SK-N-SH (cell line): ENCODE data around the gene CNPY4. TPM values are rescaled to one million over a fixed set of nuclear protein-coding genes. Genes with fewer than 3 reads are reported as not detected.

Experiments
- CTCF ChIA-PET: fragments of 300-600, 350-600 bp; formaldehyde crosslinking; extraction: SDS; loops from one replicate; lab custom pipeline; 2021; lab: Yijun Ruan, JAX
- POLR2A ChIA-PET: fragments of 350-600 bp; sonication (Branson Sonifier 250); formaldehyde crosslinking; extraction: SDS; loops from one replicate; lab custom pipeline; 2020; ENCODE audit warnings: antibody characterized with exemption, inconsistent platforms; lab: Yijun Ruan, JAX
- DNase-seq: peaks from one replicate; pipeline ENCODE4 v3.0.0; 2012
- H2AFZ ChIP-seq: fragments of 200-600 bp; sonication (generic); 2 replicates; pipeline ENCODE4 v1.8.1; 2016; ENCODE audit warnings: antibody characterized with exemption, mild to moderate bottlenecking, low read depth
- H3F3A ChIP-seq: fragments of 200-600 bp; sonication (generic); replicated peaks from 2 replicates; pipeline ENCODE3; 2016; ENCODE audit warnings: antibody characterized with exemption, mild to moderate bottlenecking; ENCODE audit not compliant: insufficient read depth
- H3K27ac ChIP-seq, 2 experiments: fragments of 200-500 bp in 1 of 2; fragments of 200-600 bp in 1 of 2; sonication (Bioruptor generic) in 1 of 2; sonication (generic), shearing (Covaris generic) in 1 of 2; 2 replicates each; pipeline versions ENCODE4 v1.5.1 to v1.6.1; 2014 to 2016; ENCODE audit warnings: low read depth in 2 of 2, inconsistent platforms in 1 of 2, low read length in 1 of 2, mild to moderate bottlenecking in 1 of 2, mixed read lengths in 1 of 2
- H3K27me3 ChIP-seq: fragments of 200-600 bp; sonication (generic), shearing (Covaris generic); 2 replicates; pipeline ENCODE4 v1.6.1; 2016; ENCODE audit warnings: mixed run types; ENCODE audit not compliant: insufficient read depth
- H3K36me3 ChIP-seq, 2 experiments: fragments of 200-500 bp in 1 of 2; fragments of 200-600 bp in 1 of 2; sonication (Bioruptor generic) in 1 of 2; sonication (generic) in 1 of 2; replicated peaks in 1 of 2; 2 replicates each; pipeline versions ENCODE3 to v1.5.1; 2014 to 2016; ENCODE audit warnings: low read length in 1 of 2, mild to moderate bottlenecking in 1 of 2; ENCODE audit not compliant: insufficient read depth in 2 of 2, control insufficient read depth in 1 of 2
- H3K4me1 ChIP-seq, 2 experiments: fragments of 200-500 bp in 1 of 2; fragments of 200-600 bp in 1 of 2; sonication (Bioruptor generic) in 1 of 2; sonication (generic), shearing (Covaris generic) in 1 of 2; 2 replicates each; pipeline versions ENCODE4 v1.5.1 to v1.6.1; 2014 to 2016; ENCODE audit warnings: low read depth in 1 of 2, low read length in 1 of 2, mixed run types in 1 of 2; ENCODE audit not compliant: insufficient read depth in 2 of 2, control insufficient read depth in 1 of 2
- H3K4me2 ChIP-seq: fragments of 200-600 bp; sonication (generic), shearing (Covaris generic); 2 replicates; pipeline ENCODE4 v1.6.1; 2017; ENCODE audit warnings: mixed run types
- H3K4me3 ChIP-seq, 2 experiments: fragments of 200-500 bp in 1 of 2; fragments of 200-600 bp in 1 of 2; sonication (Bioruptor generic) in 1 of 2; sonication (generic), shearing (Covaris generic) in 1 of 2; 2 replicates each; pipeline versions ENCODE4 v1.5.1 to v1.8.1; 2014 to 2016; ENCODE audit warnings: low read depth in 2 of 2, inconsistent platforms in 1 of 2, low read length in 1 of 2, mild to moderate bottlenecking in 1 of 2, mixed read lengths in 1 of 2, moderate library complexity in 1 of 2
- H3K79me2 ChIP-seq: fragments of 200-600 bp; sonication (generic); 2 replicates; pipeline ENCODE4 v1.8.1; 2017; ENCODE audit warnings: mild to moderate bottlenecking; ENCODE audit not compliant: insufficient read depth
- H3K9ac ChIP-seq: fragments of 200-600 bp; sonication (generic); 2 replicates; pipeline ENCODE4 v1.6.1; 2017; ENCODE audit warnings: mixed run types
- H3K9me2 ChIP-seq: fragments of 200-600 bp; sonication (generic); 2 replicates; pipeline ENCODE4 v1.6.1; 2017; ENCODE audit warnings: mixed run types
- H3K9me3 ChIP-seq: fragments of 200-600 bp; sonication (generic); 2 replicates; pipeline ENCODE4 v1.6.1; 2017; ENCODE audit warnings: mixed run types, mild to moderate bottlenecking, moderate library complexity
- H4K20me1 ChIP-seq: fragments of 200-600 bp; sonication (generic); 2 replicates; pipeline ENCODE4 v1.6.1; 2017; ENCODE audit warnings: mild to moderate bottlenecking, mixed run types; ENCODE audit not compliant: insufficient read depth
- CTCF ChIP-seq: fragments of 200-600 bp; sonication (generic); IDR thresholded peaks from 2 replicates; pipeline ENCODE4 v1.6.1; 2017; ENCODE audit warnings: antibody characterized with exemption, mild to moderate bottlenecking, moderate library complexity
- ELF1 ChIP-seq: IDR thresholded peaks from 2 replicates; pipeline ENCODE4 v1.4.0; 2012
- FOXM1 ChIP-seq: IDR thresholded peaks from 2 replicates; pipeline ENCODE4 v1.4.0; 2012; ENCODE audit warnings: low read depth, mild to moderate bottlenecking
- GABPA ChIP-seq: IDR thresholded peaks from 2 replicates; pipeline ENCODE4 v1.4.0; 2012; ENCODE audit warnings: low read depth, mild to moderate bottlenecking
- MAX ChIP-seq: IDR thresholded peaks from 2 replicates; pipeline ENCODE4 v1.4.0; 2012; ENCODE audit warnings: low read depth
- NFIC ChIP-seq: IDR thresholded peaks from 2 replicates; pipeline ENCODE4 v1.4.0; 2012; ENCODE audit warnings: borderline replicate concordance
- NRF1 ChIP-seq: IDR thresholded peaks from 2 replicates; pipeline ENCODE4 v1.6.1; 2012; ENCODE audit warnings: low read depth, mild to moderate bottlenecking, low read length
- POLR2AphosphoS5 ChIP-seq: IDR thresholded peaks from 2 replicates; pipeline ENCODE4 v1.6.1; 2012; ENCODE audit warnings: low read depth, low read length
- RAD21 ChIP-seq: IDR thresholded peaks from 2 replicates; pipeline ENCODE4 v1.6.1; 2012; ENCODE audit warnings: mild to moderate bottlenecking, low read length
- RFX5 ChIP-seq: IDR thresholded peaks from 2 replicates; pipeline ENCODE4 v1.6.1; 2012; ENCODE audit warnings: mild to moderate bottlenecking, improper control_type of control experiment, low read length
- SIN3A ChIP-seq: IDR thresholded peaks from 2 replicates; pipeline ENCODE4 v1.6.1; 2012; ENCODE audit warnings: low read depth, mild to moderate bottlenecking, low read length, moderate library complexity, borderline replicate concordance
- TCF12 ChIP-seq: IDR thresholded peaks from 2 replicates; pipeline ENCODE4 v1.4.0; 2012
- USF2 ChIP-seq: fragments of 150-350 bp; IDR thresholded peaks from 2 replicates; pipeline ENCODE4 v1.6.1; 2017; ENCODE audit warnings: antibody characterized with exemption, low read length, low read depth, borderline replicate concordance
- ZBTB33 ChIP-seq: IDR thresholded peaks from 2 replicates; pipeline ENCODE4 v1.4.0; 2012; ENCODE audit warnings: low read depth, borderline replicate concordance
- WGBS: methylation state at CpG from one replicate; pipeline ENCODE4 v1.1.6; 2017; ENCODE audit warnings: low lambda C conversion rate; 5-methylcytosine and 5-hydroxymethylcytosine counted together
- polyA plus RNA-seq, 3 experiments: library from polyadenylated mRNA; depleted of rRNA; stranded (reverse); fragments of >200 nt; gene quantifications; 2 replicates each; pipeline ENCODE4 v1.2.3, GENCODE V29; 2012
- TF ChIP-seq, protein P1 (sequence below): fragments of 150-350 bp; IDR thresholded peaks from 2 replicates; pipeline ENCODE4 v1.6.1; 2016; ENCODE audit warnings: mild to moderate bottlenecking, low read depth, low read length
- TF ChIP-seq, protein P2 (sequence below): IDR thresholded peaks from 2 replicates; pipeline ENCODE4 v1.4.0; 2012; ENCODE audit warnings: low read depth, borderline replicate concordance
- TF ChIP-seq, protein P3 (sequence below): IDR thresholded peaks from 2 replicates; pipeline ENCODE4 v1.6.1; 2012; ENCODE audit warnings: mild to moderate bottlenecking, low read depth, low read length, moderate library complexity
- TF ChIP-seq, protein P4 (sequence below): IDR thresholded peaks from 2 replicates; pipeline ENCODE4; 2012

CNPY4 gene
- polyA plus RNA-seq, 1 of the 3 experiments (the other 2 are of a cell fraction): 52.0 TPM

DNA sequence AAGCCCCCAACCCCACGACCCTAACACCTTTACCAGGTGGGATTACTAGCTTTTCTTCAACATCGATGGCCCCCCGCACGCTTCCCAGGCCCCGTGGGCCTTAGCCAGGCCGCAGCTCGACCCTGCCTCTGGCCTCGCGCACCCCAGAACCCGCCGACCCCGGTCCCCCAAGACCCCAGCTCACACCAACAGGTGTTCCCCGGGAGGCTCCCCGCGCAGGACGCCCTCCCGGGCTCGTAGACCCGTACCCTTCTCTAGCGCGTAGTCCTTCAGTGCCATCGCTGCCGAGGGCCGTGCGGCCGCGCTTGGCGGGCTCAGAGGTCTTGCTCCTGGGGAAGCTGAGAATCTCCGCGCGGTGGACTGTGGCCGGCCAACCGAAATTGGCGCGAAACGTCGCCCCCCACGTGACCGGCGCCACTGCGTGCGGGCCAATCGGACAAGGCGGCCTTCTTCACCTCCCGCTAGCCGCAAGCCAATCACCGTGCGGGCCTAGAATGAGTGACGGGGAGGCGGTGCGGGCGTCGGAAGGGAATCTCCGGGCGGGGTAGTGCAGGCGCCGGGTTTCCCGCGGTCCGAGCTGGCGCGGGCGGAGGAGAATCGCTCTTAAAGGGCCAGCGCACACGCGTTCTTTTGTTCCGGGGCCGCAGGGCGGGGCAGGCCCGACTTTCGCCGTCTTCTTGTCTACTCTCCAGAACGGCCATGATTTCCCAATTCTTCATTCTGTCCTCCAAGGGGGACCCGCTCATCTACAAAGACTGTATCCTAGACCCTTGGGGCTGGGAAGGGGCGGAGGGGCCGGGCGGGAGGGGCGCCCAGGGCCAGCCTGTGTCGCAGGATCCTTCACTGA lies 18.2 kb upstream of the CNPY4 start, which contains the start of the genes AP4M1 and MCM7:
AP4M1 (plus strand) TSS at position 628 of the 847 bp plus-strand sequence; CDS start at position 700, 72 bp downstream.
MCM7 (minus strand) TSS at position 382 of the 847 bp plus-strand sequence; CDS start at position 279, 103 bp downstream.
- peaks cover 43 to 44% of the 10 kb centered on the region in 2 experiments for H3K36me3 ChIP-seq
- H3F3A ChIP-seq: peaks cover 33% of the 10 kb centered on the region
- no peaks in the 10 kb centered on the region for H3K9me2 ChIP-seq
- H3K4me3 ChIP-seq: peak within 1 kb of the TSS; percentile 70 to 99
- no peaks in the 10 kb centered on the region for H3K9me3 ChIP-seq
- H3K27ac ChIP-seq: peak within 1 kb of the TSS; percentile 94 to 95
- H3K79me2 ChIP-seq: peaks cover 63% of the 10 kb centered on the region
- peaks cover 24 to 33% of the 10 kb centered on the region in 2 experiments for H3K4me1 ChIP-seq
- H2AFZ ChIP-seq: peak within 1 kb of the TSS; percentile 73
- WGBS: 0% methylated on average over 53 of the region's 80 CpGs
- peak; percentile 97 for DNase-seq
- ChIA-PET CTCF (interaction anchor here (0.6 to 5.4 kb wide), 11 partner anchors 10 to 172 kb away, joined by 3 to 74 read pairs (median 4); partner anchors contain the start of genes GJC3, MBLAC1 and ZNF3), POLR2A (interaction anchor here (0.6 to 4.2 kb wide), 29 partner anchors 9 to 1116 kb away, joined by 3 to 98 read pairs (median 4); partner anchors contain the start of genes ATP5MF, CNPY4, COPS6 and GPC2)
- H3K4me2 ChIP-seq: peak within 1 kb of the TSS; percentile 100
- peak within 1 kb of the TSS; percentile 98 for H3K9ac ChIP-seq
- H3K27me3 ChIP-seq: no peaks in the 10 kb centered on the region
- H4K20me1 ChIP-seq: peaks cover 7% of the 10 kb centered on the region
- TF ChIP-seq ELF1 (peak; percentile 62; the same call in 1 of the 2 replicates), RAD21 (no peak), POLR2AphosphoS5 (peak; percentile 88), USF2 (peak; percentile 95), TCF12 (no peak), CTCF (no peak), NFIC (peak; percentile 35; the same call in 1 of the 2 replicates), RFX5 (peak; percentile 54; the same call in 1 of the 2 replicates), GABPA (peak; percentile 65), FOXM1 (no peak; the same call in 1 of the 2 replicates), SIN3A (peak; percentile 98), ZBTB33 (no peak), NRF1 (peak; percentile 43; the same call in 1 of the 2 replicates), MAX (peak; percentile 96)
- TF ChIP-seq, protein P1, sequence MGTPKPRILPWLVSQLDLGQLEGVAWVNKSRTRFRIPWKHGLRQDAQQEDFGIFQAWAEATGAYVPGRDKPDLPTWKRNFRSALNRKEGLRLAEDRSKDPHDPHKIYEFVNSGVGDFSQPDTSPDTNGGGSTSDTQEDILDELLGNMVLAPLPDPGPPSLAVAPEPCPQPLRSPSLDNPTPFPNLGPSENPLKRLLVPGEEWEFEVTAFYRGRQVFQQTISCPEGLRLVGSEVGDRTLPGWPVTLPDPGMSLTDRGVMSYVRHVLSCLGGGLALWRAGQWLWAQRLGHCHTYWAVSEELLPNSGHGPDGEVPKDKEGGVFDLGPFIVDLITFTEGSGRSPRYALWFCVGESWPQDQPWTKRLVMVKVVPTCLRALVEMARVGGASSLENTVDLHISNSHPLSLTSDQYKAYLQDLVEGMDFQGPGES: no peak; the same call in 1 of the 2 replicates
- TF ChIP-seq, protein P2, sequence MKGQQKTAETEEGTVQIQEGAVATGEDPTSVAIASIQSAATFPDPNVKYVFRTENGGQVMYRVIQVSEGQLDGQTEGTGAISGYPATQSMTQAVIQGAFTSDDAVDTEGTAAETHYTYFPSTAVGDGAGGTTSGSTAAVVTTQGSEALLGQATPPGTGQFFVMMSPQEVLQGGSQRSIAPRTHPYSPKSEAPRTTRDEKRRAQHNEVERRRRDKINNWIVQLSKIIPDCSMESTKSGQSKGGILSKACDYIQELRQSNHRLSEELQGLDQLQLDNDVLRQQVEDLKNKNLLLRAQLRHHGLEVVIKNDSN: peak; percentile 100
- TF ChIP-seq, protein P3, sequence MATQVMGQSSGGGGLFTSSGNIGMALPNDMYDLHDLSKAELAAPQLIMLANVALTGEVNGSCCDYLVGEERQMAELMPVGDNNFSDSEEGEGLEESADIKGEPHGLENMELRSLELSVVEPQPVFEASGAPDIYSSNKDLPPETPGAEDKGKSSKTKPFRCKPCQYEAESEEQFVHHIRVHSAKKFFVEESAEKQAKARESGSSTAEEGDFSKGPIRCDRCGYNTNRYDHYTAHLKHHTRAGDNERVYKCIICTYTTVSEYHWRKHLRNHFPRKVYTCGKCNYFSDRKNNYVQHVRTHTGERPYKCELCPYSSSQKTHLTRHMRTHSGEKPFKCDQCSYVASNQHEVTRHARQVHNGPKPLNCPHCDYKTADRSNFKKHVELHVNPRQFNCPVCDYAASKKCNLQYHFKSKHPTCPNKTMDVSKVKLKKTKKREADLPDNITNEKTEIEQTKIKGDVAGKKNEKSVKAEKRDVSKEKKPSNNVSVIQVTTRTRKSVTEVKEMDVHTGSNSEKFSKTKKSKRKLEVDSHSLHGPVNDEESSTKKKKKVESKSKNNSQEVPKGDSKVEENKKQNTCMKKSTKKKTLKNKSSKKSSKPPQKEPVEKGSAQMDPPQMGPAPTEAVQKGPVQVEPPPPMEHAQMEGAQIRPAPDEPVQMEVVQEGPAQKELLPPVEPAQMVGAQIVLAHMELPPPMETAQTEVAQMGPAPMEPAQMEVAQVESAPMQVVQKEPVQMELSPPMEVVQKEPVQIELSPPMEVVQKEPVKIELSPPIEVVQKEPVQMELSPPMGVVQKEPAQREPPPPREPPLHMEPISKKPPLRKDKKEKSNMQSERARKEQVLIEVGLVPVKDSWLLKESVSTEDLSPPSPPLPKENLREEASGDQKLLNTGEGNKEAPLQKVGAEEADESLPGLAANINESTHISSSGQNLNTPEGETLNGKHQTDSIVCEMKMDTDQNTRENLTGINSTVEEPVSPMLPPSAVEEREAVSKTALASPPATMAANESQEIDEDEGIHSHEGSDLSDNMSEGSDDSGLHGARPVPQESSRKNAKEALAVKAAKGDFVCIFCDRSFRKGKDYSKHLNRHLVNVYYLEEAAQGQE: no peak
- TF ChIP-seq, protein P4, sequence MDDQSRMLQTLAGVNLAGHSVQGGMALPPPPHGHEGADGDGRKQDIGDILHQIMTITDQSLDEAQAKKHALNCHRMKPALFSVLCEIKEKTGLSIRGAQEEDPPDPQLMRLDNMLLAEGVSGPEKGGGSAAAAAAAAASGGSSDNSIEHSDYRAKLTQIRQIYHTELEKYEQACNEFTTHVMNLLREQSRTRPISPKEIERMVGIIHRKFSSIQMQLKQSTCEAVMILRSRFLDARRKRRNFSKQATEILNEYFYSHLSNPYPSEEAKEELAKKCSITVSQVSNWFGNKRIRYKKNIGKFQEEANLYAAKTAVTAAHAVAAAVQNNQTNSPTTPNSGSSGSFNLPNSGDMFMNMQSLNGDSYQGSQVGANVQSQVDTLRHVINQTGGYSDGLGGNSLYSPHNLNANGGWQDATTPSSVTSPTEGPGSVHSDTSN: peak; percentile 100
